A549 (cell line): ENCODE results near the gene DHX58. TPM values are rescaled to one million over a fixed set of nuclear protein-coding genes. Genes with fewer than 3 reads are reported as not detected.

Experiments
- ATAC-seq, 2 experiments: fragments of 200-7000 bp in 1 of 2; fragments of >200 bp in 1 of 2; cut with Nextera tagmentation in 1 of 2; cut with Tn5 transposase in 1 of 2; 3 replicates each; pipeline versions ENCODE4 v1.8.0 to v1.9.1; 2018 to 2020; ENCODE audit warnings: mild to moderate bottlenecking in 1 of 2, moderate library complexity in 1 of 2
- CTCF ChIA-PET: fragments of 300-600 bp; sonication (Branson Sonifier 250); formaldehyde crosslinking; extraction: SDS; loops from one replicate; lab custom pipeline; 2021; ENCODE audit warnings: antibody characterized with exemption, inconsistent platforms; lab: Yijun Ruan, JAX
- POLR2A ChIA-PET: fragments of 350-600 bp; formaldehyde crosslinking; extraction: SDS; loops from one replicate; lab custom pipeline; 2021; ENCODE audit warnings: antibody characterized with exemption, inconsistent platforms; lab: Yijun Ruan, JAX
- DNase-seq, 2 experiments: peaks; one replicate each; pipeline versions ENCODE4 v3.0.0 to v3.0.0-alpha.2; 2011 to 2016; ENCODE audit warnings: low read depth in 1 of 2, low spot score in 1 of 2
- FAIRE-seq: peaks from 2 replicates; lab custom pipeline; 2011; peaks lifted over from hg19 to GRCh38; lab: Jason Lieb, UNC
- H3K27ac ChIP-seq, 2 experiments: fragments of >200 bp; sonication (Bioruptor Twin); formaldehyde crosslinking; 3 replicates each; pipeline ENCODE4 v1.5.1; 2016 to 2017
- H3K4me1 ChIP-seq: fragments of >200 bp; sonication (Bioruptor Twin); formaldehyde crosslinking; 3 replicates; pipeline ENCODE4 v1.6.1; 2016
- H3K4me2 ChIP-seq: fragments of >200 bp; sonication (Bioruptor Twin); formaldehyde crosslinking; 3 replicates; pipeline ENCODE4 v1.6.1; 2016
- H3K4me3 ChIP-seq: fragments of >200 bp; sonication (Bioruptor Twin); formaldehyde crosslinking; 3 replicates; pipeline ENCODE4 v1.5.1; 2016
- H3K9me3 ChIP-seq: fragments of >200 bp; sonication (Bioruptor Twin); formaldehyde crosslinking; 3 replicates; pipeline ENCODE4 v1.6.1; 2016
- ATOH8 ChIP-seq: fragments of 250-450 bp; sonication (Bioruptor Pico); IDR thresholded peaks from 2 replicates; pipeline ENCODE4 v1.5.0; 2020; ENCODE audit warnings: low read depth, mild to moderate bottlenecking, moderate library complexity
- BHLHE40 ChIP-seq: IDR thresholded peaks from 2 replicates; pipeline ENCODE4 v1.6.1; 2012; ENCODE audit warnings: low read depth, low read length, inconsistent platforms
- CBX8 ChIP-seq: fragments of 200-600 bp; sonication (generic); IDR thresholded peaks from 2 replicates; pipeline ENCODE4 v1.6.1; 2016
- CHD4 ChIP-seq: fragments of 200-600 bp; sonication (generic); IDR thresholded peaks from 2 replicates; pipeline ENCODE4 v1.6.1; 2016; ENCODE audit warnings: antibody characterized with exemption, mild to moderate bottlenecking, borderline replicate concordance
- CTCF ChIP-seq: fragments of >200 bp; sonication (Bioruptor Twin); formaldehyde crosslinking; IDR thresholded peaks from 3 replicates; pipeline ENCODE4 v1.5.1; 2016
- E2F6 ChIP-seq: IDR thresholded peaks from 2 replicates; pipeline ENCODE4 v1.6.1; 2012; ENCODE audit warnings: low read depth, borderline replicate concordance
- EHF ChIP-seq: fragments of 250-450 bp; sonication (Bioruptor Pico); IDR thresholded peaks from 2 replicates; pipeline ENCODE4 v1.5.0; 2020; ENCODE audit warnings: mild to moderate bottlenecking
- FOSL2 ChIP-seq, 2 experiments: fragments of 450-650 bp in 1 of 2; fragments of >200 bp in 1 of 2; sonication (Bioruptor Twin) in 1 of 2; formaldehyde crosslinking; IDR thresholded peaks; 2 replicates each; pipeline versions ENCODE4 v1.5.0 to v1.6.1; 2016 to 2020; ENCODE audit warnings: mild to moderate bottlenecking in 1 of 2, moderate library complexity in 1 of 2
- KDM1A ChIP-seq: fragments of 200-600 bp; sonication (generic); IDR thresholded peaks from 2 replicates; pipeline ENCODE4 v1.6.1; 2016; ENCODE audit warnings: low read depth, mild to moderate bottlenecking
- MAX ChIP-seq: IDR thresholded peaks from 2 replicates; pipeline ENCODE4 v1.6.1; 2012
- MYC ChIP-seq: IDR thresholded peaks from 2 replicates; pipeline ENCODE4 v1.6.1; 2012; ENCODE audit warnings: mild to moderate bottlenecking, inconsistent platforms, low read length, improper control_type of control experiment, borderline replicate concordance
- NR3C1 ChIP-seq: fragments of >200 bp; sonication (Bioruptor Twin); formaldehyde crosslinking; IDR thresholded peaks from 3 replicates; pipeline ENCODE4 v1.6.1; 2017
- PBX3 ChIP-seq: IDR thresholded peaks from 2 replicates; pipeline ENCODE4 v1.6.1; 2012
- POLR2A ChIP-seq: IDR thresholded peaks from 2 replicates; pipeline ENCODE4 v1.6.1; 2012; ENCODE audit warnings: mild to moderate bottlenecking, low read length
- RCOR1 ChIP-seq: fragments of 150-350 bp; IDR thresholded peaks from 2 replicates; pipeline ENCODE4 v1.6.1; 2014; ENCODE audit warnings: antibody characterized with exemption, low read length, low read depth
- RFX5 ChIP-seq: fragments of 450-650 bp; IDR thresholded peaks from 2 replicates; pipeline ENCODE4 v1.7.1; 2014; ENCODE audit warnings: antibody characterized with exemption, mild to moderate bottlenecking, moderate library complexity
- RNF2 ChIP-seq: fragments of 200-600 bp; sonication (generic); IDR thresholded peaks from 2 replicates; pipeline ENCODE4 v1.6.1; 2016; ENCODE audit warnings: low read depth, mild to moderate bottlenecking, antibody characterized with exemption, moderate library complexity, borderline replicate concordance
- SREBF2 ChIP-seq: fragments of 450-650 bp; IDR thresholded peaks from 2 replicates; pipeline ENCODE4 v1.6.1; 2014; ENCODE audit warnings: mild to moderate bottlenecking, moderate library complexity
- TP53 ChIP-seq: fragments of 250-450 bp; sonication (Bioruptor Pico); IDR thresholded peaks from 2 replicates; pipeline ENCODE4 v1.5.0; 2021; ENCODE audit warnings: mild to moderate bottlenecking, moderate library complexity
- ZNF302 ChIP-seq: fragments of 250-450 bp; sonication (Bioruptor Pico); IDR thresholded peaks from 2 replicates; pipeline ENCODE4 v1.9.0; 2021; ENCODE audit warnings: inconsistent platforms, mild to moderate bottlenecking, moderate library complexity
- WGBS: methylation state at CpG from one replicate; pipeline ENCODE4 v1.1.6; 2017; ENCODE audit errors: missing lambda C conversion rate; 5-methylcytosine and 5-hydroxymethylcytosine counted together
- polyA plus RNA-seq, 4 experiments: library from polyadenylated mRNA; depleted of rRNA in 3 of 4; stranded (reverse); fragments of >200 nt; fragmentation: RNase III in 1 of 4; extraction: RNeasy Plus Mini Kit Qiagen cat#74134 plus additional on column Dnase treatment in 1 of 4; gene quantifications; 2 replicates in 3 of 4; 3 replicates in 1 of 4; pipeline ENCODE4 v1.2.3, GENCODE V29; 2011 to 2017

DHX58 gene
- polyA plus RNA-seq, 2 of the 4 experiments (the other 2 are of a cell fraction) = 0.37 to 0.59 TPM

- TF ChIP-seq POLR2A (no peak), BHLHE40 (no peak), EHF (CRISPR knock-in tag) (no peak), KDM1A (no peak), NR3C1 (no peak), CTCF (no peak), PBX3 (no peak), ZNF302 (no peak), FOSL2 (IDR thresholded peaks at IDR 0.05) (no peak), FOSL2 (CRISPR knock-in tag; IDR thresholded peaks at IDR 0.05) (no peak), E2F6 (no peak), MYC (no peak), CHD4 (no peak), TP53 (CRISPR knock-in tag) (no peak), SREBF2 (no peak), RFX5 (no peak), RCOR1 (no peak), CBX8 (no peak), RNF2 (no peak), ATOH8 (CRISPR knock-in tag) (no peak), MAX (no peak)
- no peak overlapping the region; the same call in 2 of the 3 replicates for H3K4me2 ChIP-seq
Measured at GRCh38 chr17:42051645-42052044, 60.9 kb downstream of the DHX58 start.

More at GRCh38 chr17:42051645-42052044, 60.9 kb downstream of the DHX58 start:
- H3K4me1 ChIP-seq = peaks cover 12% of the 10 kb centered on the region
- POLR2A ChIA-PET = no interaction called here
- no peak for ATAC-seq
- DNase-seq = no peak
- FAIRE-seq = no peak
- no peak overlapping the region for H3K27ac ChIP-seq
- CTCF ChIA-PET = interaction anchor here (0.9 to 2.1 kb wide), 19 partner anchors 8 to 102 kb away, joined by 3 to 13 read pairs (median 4); partner anchors contain the start of gene KAT2A
- no peak overlapping the region for H3K4me3 ChIP-seq
- H3K9me3 ChIP-seq = no peaks in the 10 kb centered on the region
- WGBS = 92% methylated on average over 5 of the region's 7 CpGs

Other genes with a start within 250 kb of the DHX58 start
- 12.7 and 13.7 TPM in 2 replicates for gene KLHL11, start 247.3 kb downstream of the DHX58 start, polyA plus RNA-seq (2011; rRNA removed)
- gene KLHL11, start 247.3 kb downstream of the DHX58 start, polyA plus RNA-seq (2017; fragmentation: RNase III; extraction: RNeasy Plus Mini Kit Qiagen cat#74134 plus additional on column Dnase treatment) = 3.1 to 3.8 TPM (median 3.8 TPM) in 3 replicates
- 367 and 376 TPM in 2 replicates for gene ACLY, start 193.8 kb downstream of the DHX58 start, polyA plus RNA-seq (2011; rRNA removed)
- 337 to 355 TPM (median 344 TPM) in 3 replicates for gene ACLY, start 193.8 kb downstream of the DHX58 start, polyA plus RNA-seq (2017; fragmentation: RNase III; extraction: RNeasy Plus Mini Kit Qiagen cat#74134 plus additional on column Dnase treatment)
- 2.0 and 2.3 TPM in 2 replicates for gene ODAD4, start 182.1 kb downstream of the DHX58 start, polyA plus RNA-seq (2011; rRNA removed)
- 2.2 to 2.5 TPM (median 2.3 TPM) in 3 replicates for gene ODAD4, start 182.1 kb downstream of the DHX58 start, polyA plus RNA-seq (2017; fragmentation: RNase III; extraction: RNeasy Plus Mini Kit Qiagen cat#74134 plus additional on column Dnase treatment)
- gene CNP, start 145.9 kb downstream of the DHX58 start, polyA plus RNA-seq (2011; rRNA removed) = 38.6 and 49.8 TPM in 2 replicates
- 113 to 118 TPM (median 116 TPM) in 3 replicates for gene CNP, start 145.9 kb downstream of the DHX58 start, polyA plus RNA-seq (2017; fragmentation: RNase III; extraction: RNeasy Plus Mini Kit Qiagen cat#74134 plus additional on column Dnase treatment)
- gene DNAJC7, start 95.3 kb downstream of the DHX58 start, polyA plus RNA-seq (2011; rRNA removed) = 95.3 and 116 TPM in 2 replicates
- gene DNAJC7, start 95.3 kb downstream of the DHX58 start, polyA plus RNA-seq (2017; fragmentation: RNase III; extraction: RNeasy Plus Mini Kit Qiagen cat#74134 plus additional on column Dnase treatment) = 140 to 161 TPM (median 148 TPM) in 3 replicates
- gene NKIRAS2, start 92.6 kb downstream of the DHX58 start, polyA plus RNA-seq (2011; rRNA removed) = 52.2 and 54.3 TPM in 2 replicates
- 44.1 to 48.0 TPM (median 45.2 TPM) in 3 replicates for gene NKIRAS2, start 92.6 kb downstream of the DHX58 start, polyA plus RNA-seq (2017; fragmentation: RNase III; extraction: RNeasy Plus Mini Kit Qiagen cat#74134 plus additional on column Dnase treatment)
- 1.0 and 1.4 TPM in 2 replicates for gene C17orf113, start 62.1 kb downstream of the DHX58 start, polyA plus RNA-seq (2011; rRNA removed)
- gene C17orf113, start 62.1 kb downstream of the DHX58 start, polyA plus RNA-seq (2017; fragmentation: RNase III; extraction: RNeasy Plus Mini Kit Qiagen cat#74134 plus additional on column Dnase treatment) = 0.55 to 0.80 TPM (median 0.67 TPM) in 3 replicates
- gene ZNF385C, start 14.2 kb downstream of the DHX58 start, polyA plus RNA-seq (2011; rRNA removed) = 0.61 and 0.86 TPM in 2 replicates
- gene ZNF385C, start 14.2 kb downstream of the DHX58 start, polyA plus RNA-seq (2017; fragmentation: RNase III; extraction: RNeasy Plus Mini Kit Qiagen cat#74134 plus additional on column Dnase treatment) = 0.12 to 0.16 TPM (median 0.13 TPM) in 3 replicates
- 42.2 and 57.4 TPM in 2 replicates for gene KAT2A, start 8.7 kb upstream of the DHX58 start, polyA plus RNA-seq (2011; rRNA removed)
- 64.0 to 74.6 TPM (median 68.1 TPM) in 3 replicates for gene KAT2A, start 8.7 kb upstream of the DHX58 start, polyA plus RNA-seq (2017; fragmentation: RNase III; extraction: RNeasy Plus Mini Kit Qiagen cat#74134 plus additional on column Dnase treatment)
- 0.04 TPM in 1 of 2 replicates, not detected in the other for gene HSPB9, start 10.1 kb upstream of the DHX58 start, polyA plus RNA-seq (2011; rRNA removed)
- gene HSPB9, start 10.1 kb upstream of the DHX58 start, polyA plus RNA-seq (2017; fragmentation: RNase III; extraction: RNeasy Plus Mini Kit Qiagen cat#74134 plus additional on column Dnase treatment) = not detected in 3 replicates
- gene RAB5C, start 42.3 kb upstream of the DHX58 start, polyA plus RNA-seq (2011; rRNA removed) = 171 and 179 TPM in 2 replicates
- 217 to 229 TPM (median 222 TPM) in 3 replicates for gene RAB5C, start 42.3 kb upstream of the DHX58 start, polyA plus RNA-seq (2017; fragmentation: RNase III; extraction: RNeasy Plus Mini Kit Qiagen cat#74134 plus additional on column Dnase treatment)
- 0.24 and 0.25 TPM in 2 replicates for gene KCNH4, start 68.4 kb upstream of the DHX58 start, polyA plus RNA-seq (2011; rRNA removed)
- 0.37 to 0.40 TPM (median 0.39 TPM) in 3 replicates for gene KCNH4, start 68.4 kb upstream of the DHX58 start, polyA plus RNA-seq (2017; fragmentation: RNase III; extraction: RNeasy Plus Mini Kit Qiagen cat#74134 plus additional on column Dnase treatment)
- gene HCRT, start 72.7 kb upstream of the DHX58 start, polyA plus RNA-seq (2011; rRNA removed) = not detected in 2 replicates
- gene HCRT, start 72.7 kb upstream of the DHX58 start, polyA plus RNA-seq (2017; fragmentation: RNase III; extraction: RNeasy Plus Mini Kit Qiagen cat#74134 plus additional on column Dnase treatment) = 0.18 TPM in 1 of 3 replicates, not detected in the others
- gene GHDC, start 81.8 kb upstream of the DHX58 start, polyA plus RNA-seq (2011; rRNA removed) = 12.3 and 14.2 TPM in 2 replicates
- 19.4 to 25.7 TPM (median 23.4 TPM) in 3 replicates for gene GHDC, start 81.8 kb upstream of the DHX58 start, polyA plus RNA-seq (2017; fragmentation: RNase III; extraction: RNeasy Plus Mini Kit Qiagen cat#74134 plus additional on column Dnase treatment)
- 37.6 and 51.7 TPM in 2 replicates for gene STAT5B, start 163.7 kb upstream of the DHX58 start, polyA plus RNA-seq (2011; rRNA removed)
- 29.4 to 33.1 TPM (median 31.2 TPM) in 3 replicates for gene STAT5B, start 163.7 kb upstream of the DHX58 start, polyA plus RNA-seq (2017; fragmentation: RNase III; extraction: RNeasy Plus Mini Kit Qiagen cat#74134 plus additional on column Dnase treatment)
- 2.2 and 3.1 TPM in 2 replicates for gene STAT5A, start 175.8 kb upstream of the DHX58 start, polyA plus RNA-seq (2011; rRNA removed)
- 3.9 to 4.4 TPM (median 4.0 TPM) in 3 replicates for gene STAT5A, start 175.8 kb upstream of the DHX58 start, polyA plus RNA-seq (2017; fragmentation: RNase III; extraction: RNeasy Plus Mini Kit Qiagen cat#74134 plus additional on column Dnase treatment)